ENCODE measurements around the gene GNA14.

Gene GNA14

DNA sequence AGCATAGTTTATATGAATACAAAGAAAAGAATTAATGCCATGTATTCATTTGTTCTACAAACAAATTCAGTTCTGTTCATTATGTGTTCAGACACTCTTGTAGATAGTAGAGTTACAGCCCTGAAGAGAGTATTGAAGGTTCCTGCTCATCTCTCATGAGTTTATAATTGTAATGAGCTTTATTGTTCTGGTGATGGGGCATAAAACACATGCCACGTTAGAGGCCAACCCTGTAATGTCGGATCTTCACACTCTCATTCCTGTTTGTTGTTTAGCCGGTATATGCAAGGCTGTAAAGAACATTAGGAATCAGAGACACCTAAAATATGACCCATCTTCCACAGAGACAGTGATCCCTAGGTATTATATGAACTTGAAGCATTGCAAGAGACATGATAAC, 256.3 kb downstream of the GNA14 start:
- no peak overlapping the region for H3K9ac ChIP-seq (ENCODE audit: low read length)
- H3K4me3 ChIP-seq (ENCODE audit: low read length) = no peak overlapping the region
- H3K36me3 ChIP-seq (replicated peaks; ENCODE audit: low read depth, low read length) = peaks cover 8% of the 10 kb centered on the region
- no peaks in the 10 kb centered on the region for H3K79me2 ChIP-seq (ENCODE audit: low read length)
- H3K4me2 ChIP-seq (ENCODE audit: low read length) = no peak overlapping the region
- TF ChIP-seq, protein P1, sequence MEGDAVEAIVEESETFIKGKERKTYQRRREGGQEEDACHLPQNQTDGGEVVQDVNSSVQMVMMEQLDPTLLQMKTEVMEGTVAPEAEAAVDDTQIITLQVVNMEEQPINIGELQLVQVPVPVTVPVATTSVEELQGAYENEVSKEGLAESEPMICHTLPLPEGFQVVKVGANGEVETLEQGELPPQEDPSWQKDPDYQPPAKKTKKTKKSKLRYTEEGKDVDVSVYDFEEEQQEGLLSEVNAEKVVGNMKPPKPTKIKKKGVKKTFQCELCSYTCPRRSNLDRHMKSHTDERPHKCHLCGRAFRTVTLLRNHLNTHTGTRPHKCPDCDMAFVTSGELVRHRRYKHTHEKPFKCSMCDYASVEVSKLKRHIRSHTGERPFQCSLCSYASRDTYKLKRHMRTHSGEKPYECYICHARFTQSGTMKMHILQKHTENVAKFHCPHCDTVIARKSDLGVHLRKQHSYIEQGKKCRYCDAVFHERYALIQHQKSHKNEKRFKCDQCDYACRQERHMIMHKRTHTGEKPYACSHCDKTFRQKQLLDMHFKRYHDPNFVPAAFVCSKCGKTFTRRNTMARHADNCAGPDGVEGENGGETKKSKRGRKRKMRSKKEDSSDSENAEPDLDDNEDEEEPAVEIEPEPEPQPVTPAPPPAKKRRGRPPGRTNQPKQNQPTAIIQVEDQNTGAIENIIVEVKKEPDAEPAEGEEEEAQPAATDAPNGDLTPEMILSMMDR (IDR thresholded peaks at IDR 0.05; ENCODE audit: low read depth, low read length) = no peak
- TF ChIP-seq EZH2phosphoT487 (IDR thresholded peaks at IDR 0.05; ENCODE audit: low read depth) = no peak
- H4K20me1 ChIP-seq (ENCODE audit: insufficient read depth, low read length) = no peaks in the 10 kb centered on the region
- H3K27ac ChIP-seq (ENCODE audit: low read length) = no peak overlapping the region
- no peak overlapping the region for H2AFZ ChIP-seq (ENCODE audit: low read depth, low read length)
- no peaks in the 10 kb centered on the region for H3K4me1 ChIP-seq (ENCODE audit: low read length)
- no peaks in the 10 kb centered on the region for H3K9me3 ChIP-seq (ENCODE audit: insufficient read depth, low read length)
- H3K27me3 ChIP-seq (ENCODE audit: low read depth, low read length) = no peaks in the 10 kb centered on the region

DNA sequence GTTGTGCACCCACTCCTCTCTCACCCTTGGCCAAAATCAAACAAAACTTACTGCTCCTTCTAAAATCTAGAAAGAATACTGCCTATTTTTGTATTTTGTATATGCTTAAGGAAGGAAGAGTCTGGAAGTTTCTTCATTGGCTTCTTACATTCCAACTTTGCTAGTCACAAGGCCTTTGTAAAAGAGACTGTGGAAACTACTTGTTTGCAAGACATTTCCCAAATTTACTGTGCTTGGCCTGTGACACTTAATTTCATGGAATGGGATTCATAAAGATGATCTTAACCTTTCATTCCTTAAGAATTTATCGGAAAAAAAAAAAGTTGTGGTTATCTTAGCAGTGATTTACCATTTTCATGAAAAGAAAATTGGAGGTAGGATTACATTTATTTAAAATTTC, 261.9 kb downstream of the GNA14 start:
- Histone ChIP-seq H3K4me1 (ENCODE audit: low read length) (no peaks in the 10 kb centered on the region), H3K4me2 (ENCODE audit: low read length) (no peak overlapping the region), H3K79me2 (ENCODE audit: low read length) (no peaks in the 10 kb centered on the region), H3K9ac (ENCODE audit: low read length) (no peak overlapping the region), H3K4me3 (ENCODE audit: low read length) (no peak overlapping the region), H3K27me3 (ENCODE audit: low read depth, low read length) (no peaks in the 10 kb centered on the region), H3K27ac (ENCODE audit: low read length) (no peak overlapping the region), H2AFZ (ENCODE audit: low read depth, low read length) (no peak overlapping the region), H3K36me3 (replicated peaks; ENCODE audit: low read depth, low read length) (peaks cover 13% of the 10 kb centered on the region), H3K9me3 (ENCODE audit: insufficient read depth, low read length) (no peaks in the 10 kb centered on the region), H4K20me1 (ENCODE audit: insufficient read depth, low read length) (no peaks in the 10 kb centered on the region)
- TF ChIP-seq, protein P1 (IDR thresholded peaks at IDR 0.05; ENCODE audit: low read depth, low read length) = no peak
- TF ChIP-seq EZH2phosphoT487 (IDR thresholded peaks at IDR 0.05; ENCODE audit: low read depth) = no peak

DNA sequence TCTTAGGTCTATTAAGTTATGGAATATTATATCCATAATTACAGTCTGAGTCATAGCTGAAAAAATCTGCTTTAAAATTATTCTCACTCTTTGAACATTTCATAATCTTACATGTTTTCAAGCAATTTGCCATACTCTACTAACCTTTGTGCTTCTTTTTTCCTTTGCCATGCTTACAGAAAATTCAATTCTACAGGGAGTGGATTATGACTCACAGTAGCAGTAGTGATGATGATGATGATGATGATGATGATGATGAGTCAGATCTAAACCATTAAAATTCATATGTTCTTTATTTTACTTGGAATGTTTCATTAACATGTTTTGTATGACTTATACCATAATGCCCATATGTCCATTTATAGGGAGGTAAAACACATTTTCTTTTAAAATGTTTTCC, 263.7 kb downstream of the GNA14 start:
- no peak for TF ChIP-seq EZH2phosphoT487 (IDR thresholded peaks at IDR 0.05; ENCODE audit: low read depth)
- TF ChIP-seq, protein P1 (IDR thresholded peaks at IDR 0.05; ENCODE audit: low read depth, low read length) = no peak
- H3K79me2 ChIP-seq (ENCODE audit: low read length) = no peaks in the 10 kb centered on the region
- H3K27ac ChIP-seq (ENCODE audit: low read length) = no peak overlapping the region

DNA sequence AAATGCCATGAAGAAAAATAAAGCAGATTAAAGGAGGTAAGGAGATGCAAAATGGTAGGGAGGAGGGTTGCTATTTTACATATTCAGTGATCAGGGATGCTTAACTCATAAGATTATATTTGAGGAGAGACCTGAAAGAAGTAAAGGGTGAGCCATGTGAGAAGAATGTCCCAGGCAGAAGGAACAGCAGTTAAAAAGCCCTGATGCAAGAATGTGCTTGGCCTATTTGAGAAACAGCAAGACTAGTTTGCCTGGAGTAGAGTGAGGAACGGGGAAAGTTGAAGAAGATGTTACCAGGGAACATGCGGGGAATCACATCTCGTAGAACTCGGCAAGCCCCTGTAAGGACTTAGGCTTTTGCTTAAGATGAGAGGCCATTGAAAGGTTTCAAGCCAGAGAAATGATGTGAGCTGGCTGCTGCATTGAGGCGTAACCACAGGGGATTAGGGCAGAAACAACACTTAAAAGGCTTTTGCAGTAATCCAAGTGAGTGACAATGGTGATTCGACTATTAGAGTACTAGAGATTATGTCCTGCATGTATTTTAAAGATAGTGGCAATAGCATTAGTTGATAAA, 272.1 kb downstream of the GNA14 start:
- peaks cover 6% of the 10 kb centered on the region for H3K36me3 ChIP-seq (replicated peaks; ENCODE audit: low read depth, low read length)
- no peaks in the 10 kb centered on the region for H3K79me2 ChIP-seq (ENCODE audit: low read length)
- H2AFZ ChIP-seq (ENCODE audit: low read depth, low read length) = no peak overlapping the region
- TF ChIP-seq EZH2phosphoT487 (IDR thresholded peaks at IDR 0.05; ENCODE audit: low read depth) = no peak
- TF ChIP-seq, protein P1 (IDR thresholded peaks at IDR 0.05; ENCODE audit: low read depth, low read length) = no peak
- no peaks in the 10 kb centered on the region for H3K27me3 ChIP-seq (ENCODE audit: low read depth, low read length)
- no peaks in the 10 kb centered on the region for H3K4me1 ChIP-seq (ENCODE audit: low read length)
- no peak overlapping the region for H3K9ac ChIP-seq (ENCODE audit: low read length)
- H3K9me3 ChIP-seq (ENCODE audit: insufficient read depth, low read length) = no peaks in the 10 kb centered on the region
- no peak overlapping the region for H3K4me3 ChIP-seq (ENCODE audit: low read length)
- H3K27ac ChIP-seq (ENCODE audit: low read length) = no peak overlapping the region
- H4K20me1 ChIP-seq (ENCODE audit: insufficient read depth, low read length) = no peaks in the 10 kb centered on the region
- no peak overlapping the region for H3K4me2 ChIP-seq (ENCODE audit: low read length)

More for the DNA sequence above, 263.7 kb downstream of the GNA14 start:
- no peaks in the 10 kb centered on the region for H3K27me3 ChIP-seq (ENCODE audit: low read depth, low read length)
- no peak overlapping the region for H3K4me2 ChIP-seq (ENCODE audit: low read length)
- no peak overlapping the region for H3K9ac ChIP-seq (ENCODE audit: low read length)
- no peaks in the 10 kb centered on the region for H3K4me1 ChIP-seq (ENCODE audit: low read length)
- no peaks in the 10 kb centered on the region for H3K9me3 ChIP-seq (ENCODE audit: insufficient read depth, low read length)
- H3K36me3 ChIP-seq (replicated peaks; ENCODE audit: low read depth, low read length) = peaks cover 6% of the 10 kb centered on the region
- no peaks in the 10 kb centered on the region for H4K20me1 ChIP-seq (ENCODE audit: insufficient read depth, low read length)
- no peak overlapping the region for H2AFZ ChIP-seq (ENCODE audit: low read depth, low read length)
- H3K4me3 ChIP-seq (ENCODE audit: low read length) = no peak overlapping the region
